ENCODE results near the gene MUC20. TPM values are rescaled to one million over a fixed set of nuclear protein-coding genes. Genes with fewer than 3 reads are reported as not detected.

MUC20 gene
- total RNA-seq, 1 experiment from 2014 or later: 176 TPM

DNA sequence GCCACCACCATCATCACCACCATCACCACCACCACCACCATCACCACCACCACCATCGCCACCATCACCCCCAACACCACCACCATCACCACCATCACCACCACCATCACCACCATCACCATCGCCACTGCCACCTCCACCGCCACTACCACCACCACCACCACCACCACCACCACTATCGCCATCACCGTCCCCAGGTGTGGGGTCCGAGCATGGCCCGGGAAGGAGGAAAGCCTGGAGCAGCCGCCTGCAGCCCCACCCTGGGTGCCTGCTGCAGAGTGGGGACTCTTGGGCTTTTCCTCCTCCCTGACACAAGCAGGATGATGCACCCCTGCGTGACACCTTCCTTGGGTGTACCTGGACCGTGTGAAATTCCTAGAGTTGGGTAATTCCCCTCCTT, 47.0 kb downstream of the MUC20 start:
- H3K4me3 ChIP-seq: no peak overlapping the region
- CTCF ChIA-PET: no interaction called here
- no peak overlapping the region for H3K4me2 ChIP-seq
- intact Hi-C loops (cut with micrococcal nuclease; ENCODE audit: unreplicated experiment): no loop called here
- no peaks in the 10 kb centered on the region for H4K20me1 ChIP-seq (ENCODE audit: insufficient read depth)
- H3K9me2 ChIP-seq (ENCODE audit: insufficient read depth): no peaks in the 10 kb centered on the region
- no peak for DNase-seq
- no TSS peak for BruUV-seq (replicated peaks)
- no peaks in the 10 kb centered on the region for H3K36me3 ChIP-seq (ENCODE audit: low read depth)
- no peak overlapping the region for H3K27ac ChIP-seq
- H3K4me1 ChIP-seq (replicated peaks; ENCODE audit: insufficient read depth): no peaks in the 10 kb centered on the region
- H3F3A ChIP-seq (ENCODE audit: insufficient read depth, low read depth): no peaks in the 10 kb centered on the region
- H3K79me2 ChIP-seq (ENCODE audit: low read depth): no peaks in the 10 kb centered on the region
- POLR2A ChIA-PET (ENCODE audit: unreplicated experiment): no interaction called here
- no peaks in the 10 kb centered on the region for H3K9me3 ChIP-seq (ENCODE audit: insufficient read depth, low read depth)
- no peaks in the 10 kb centered on the region for H3K27me3 ChIP-seq (ENCODE audit: insufficient read depth, low read depth)
- H2AFZ ChIP-seq: no peak overlapping the region
- no peak for TF ChIP-seq EZH2 (IDR thresholded peaks at IDR 0.05; ENCODE audit: low read depth)
- TF ChIP-seq, protein P1, sequence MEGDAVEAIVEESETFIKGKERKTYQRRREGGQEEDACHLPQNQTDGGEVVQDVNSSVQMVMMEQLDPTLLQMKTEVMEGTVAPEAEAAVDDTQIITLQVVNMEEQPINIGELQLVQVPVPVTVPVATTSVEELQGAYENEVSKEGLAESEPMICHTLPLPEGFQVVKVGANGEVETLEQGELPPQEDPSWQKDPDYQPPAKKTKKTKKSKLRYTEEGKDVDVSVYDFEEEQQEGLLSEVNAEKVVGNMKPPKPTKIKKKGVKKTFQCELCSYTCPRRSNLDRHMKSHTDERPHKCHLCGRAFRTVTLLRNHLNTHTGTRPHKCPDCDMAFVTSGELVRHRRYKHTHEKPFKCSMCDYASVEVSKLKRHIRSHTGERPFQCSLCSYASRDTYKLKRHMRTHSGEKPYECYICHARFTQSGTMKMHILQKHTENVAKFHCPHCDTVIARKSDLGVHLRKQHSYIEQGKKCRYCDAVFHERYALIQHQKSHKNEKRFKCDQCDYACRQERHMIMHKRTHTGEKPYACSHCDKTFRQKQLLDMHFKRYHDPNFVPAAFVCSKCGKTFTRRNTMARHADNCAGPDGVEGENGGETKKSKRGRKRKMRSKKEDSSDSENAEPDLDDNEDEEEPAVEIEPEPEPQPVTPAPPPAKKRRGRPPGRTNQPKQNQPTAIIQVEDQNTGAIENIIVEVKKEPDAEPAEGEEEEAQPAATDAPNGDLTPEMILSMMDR (conservative IDR thresholded peaks at IDR 0.05): no peak

DNA sequence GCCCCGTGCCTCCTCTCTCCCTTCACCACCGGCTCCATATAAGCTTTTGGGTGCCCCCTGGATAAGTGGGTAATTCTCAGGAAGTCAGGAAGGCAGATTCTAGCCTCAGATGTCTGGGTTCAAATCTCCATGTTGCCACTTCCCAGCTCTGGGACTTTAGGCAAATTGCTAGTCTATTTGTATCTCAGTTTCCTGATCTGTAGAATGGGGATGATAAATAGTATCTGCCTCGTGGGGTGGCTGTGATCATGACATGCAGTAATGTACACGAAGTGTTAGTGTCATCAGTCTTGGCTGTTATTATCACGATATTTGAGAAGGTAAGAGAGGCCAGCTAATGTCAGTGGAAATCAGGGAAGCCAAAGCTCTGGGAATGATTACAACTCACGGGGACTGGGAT, 47.6 kb downstream of the MUC20 start:
- H3K4me1 ChIP-seq (replicated peaks; ENCODE audit: insufficient read depth): no peaks in the 10 kb centered on the region
- no peak overlapping the region for H3K27ac ChIP-seq
- no peaks in the 10 kb centered on the region for H3K9me2 ChIP-seq (ENCODE audit: insufficient read depth)
- no peak for DNase-seq
- no peak overlapping the region for H2AFZ ChIP-seq
- intact Hi-C loops (cut with micrococcal nuclease; ENCODE audit: unreplicated experiment): no loop called here
- ChIA-PET POLR2A (ENCODE audit: unreplicated experiment) (no interaction called here), CTCF (no interaction called here)
- TF ChIP-seq, protein P1 (conservative IDR thresholded peaks at IDR 0.05): no peak
- TF ChIP-seq EZH2 (IDR thresholded peaks at IDR 0.05; ENCODE audit: low read depth): no peak
- H3K4me2 ChIP-seq: no peak overlapping the region
- H3K9me3 ChIP-seq (ENCODE audit: insufficient read depth, low read depth): no peaks in the 10 kb centered on the region
- no peaks in the 10 kb centered on the region for H4K20me1 ChIP-seq (ENCODE audit: insufficient read depth)
- BruUV-seq (replicated peaks): no TSS peak
- H3K27me3 ChIP-seq (ENCODE audit: insufficient read depth, low read depth): no peaks in the 10 kb centered on the region
- H3F3A ChIP-seq (ENCODE audit: insufficient read depth, low read depth): no peaks in the 10 kb centered on the region
- no peaks in the 10 kb centered on the region for H3K79me2 ChIP-seq (ENCODE audit: low read depth)
- H3K36me3 ChIP-seq (ENCODE audit: low read depth): no peaks in the 10 kb centered on the region
- no peak overlapping the region for H3K4me3 ChIP-seq

DNA sequence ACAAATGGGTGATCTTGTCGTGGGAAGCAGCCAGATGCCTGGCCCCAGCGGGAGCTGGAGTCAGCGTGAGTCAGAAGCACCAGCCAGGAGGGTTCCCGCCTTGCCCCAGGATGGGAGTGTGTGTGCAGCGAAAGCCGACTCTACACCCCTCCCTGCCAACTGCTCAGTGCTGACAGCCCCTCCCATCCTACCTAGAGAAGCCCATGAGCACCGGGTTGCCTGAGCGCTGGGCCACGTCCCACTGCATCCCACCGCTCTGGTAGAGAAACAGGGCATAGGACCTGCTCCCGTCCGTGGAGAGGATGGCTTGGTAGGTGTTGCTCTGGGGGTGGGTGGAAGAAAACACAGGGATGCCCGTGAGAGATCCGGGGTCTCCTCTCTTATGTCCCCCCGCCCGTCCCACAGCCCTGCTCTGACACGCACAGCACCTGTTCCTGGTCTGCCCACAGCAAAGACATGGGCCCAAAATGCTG, 48.1 kb downstream of the MUC20 start:
- POLR2A ChIA-PET (ENCODE audit: unreplicated experiment): no interaction called here
- no peaks in the 10 kb centered on the region for H3K27me3 ChIP-seq (ENCODE audit: insufficient read depth, low read depth)
- H3K4me1 ChIP-seq (replicated peaks; ENCODE audit: insufficient read depth): no peaks in the 10 kb centered on the region
- no peaks in the 10 kb centered on the region for H3F3A ChIP-seq (ENCODE audit: insufficient read depth, low read depth)
- DNase-seq: peak in 1 of 2 experiments; percentile 22
- H3K79me2 ChIP-seq (ENCODE audit: low read depth): no peaks in the 10 kb centered on the region
- intact Hi-C loops (cut with micrococcal nuclease; ENCODE audit: unreplicated experiment): no loop called here
- no peak overlapping the region for H3K4me3 ChIP-seq
- no peak for TF ChIP-seq EZH2 (IDR thresholded peaks at IDR 0.05; ENCODE audit: low read depth)
- TF ChIP-seq, protein P1 (conservative IDR thresholded peaks at IDR 0.05): no peak
- no peaks in the 10 kb centered on the region for H3K36me3 ChIP-seq (ENCODE audit: low read depth)
- H3K4me2 ChIP-seq: no peak overlapping the region
- no peak overlapping the region for H3K27ac ChIP-seq
- H4K20me1 ChIP-seq (ENCODE audit: insufficient read depth): no peaks in the 10 kb centered on the region
- no peaks in the 10 kb centered on the region for H3K9me3 ChIP-seq (ENCODE audit: insufficient read depth, low read depth)
- H3K9me2 ChIP-seq (ENCODE audit: insufficient read depth): no peaks in the 10 kb centered on the region
- no peak overlapping the region for H2AFZ ChIP-seq
- BruUV-seq (replicated peaks): no TSS peak
- CTCF ChIA-PET: no interaction called here
